NT2/D1 (cell line): ENCODE measurements around the gene FRAS1.

ENCODE experiments used
- SUZ12 ChIP-seq: IDR thresholded peaks from 2 replicates; pipeline ENCODE4 v1.6.1; 2011; ENCODE audit not compliant: insufficient read length, insufficient read depth; ENCODE audit errors: extremely low read depth
- ZNF274 ChIP-seq: IDR thresholded peaks from 2 replicates; pipeline ENCODE4 v1.6.1; 2011; ENCODE audit warnings: mild to moderate bottlenecking, low read depth, low read length

- TF ChIP-seq ZNF274 (no peak), SUZ12 (no peak)
Observed at GRCh38 chr4:78174891-78175290, 117.8 kb downstream of the FRAS1 start.
